ENCODE results near the gene TTC6. TPM values are rescaled to one million over a fixed set of nuclear protein-coding genes. Genes with fewer than 3 reads are reported as not detected.

The TTC6 gene
- polyA plus RNA-seq, 2 of the 4 experiments (the other 2 are of a cell fraction): 0.41 to 1.7 TPM

DNA sequence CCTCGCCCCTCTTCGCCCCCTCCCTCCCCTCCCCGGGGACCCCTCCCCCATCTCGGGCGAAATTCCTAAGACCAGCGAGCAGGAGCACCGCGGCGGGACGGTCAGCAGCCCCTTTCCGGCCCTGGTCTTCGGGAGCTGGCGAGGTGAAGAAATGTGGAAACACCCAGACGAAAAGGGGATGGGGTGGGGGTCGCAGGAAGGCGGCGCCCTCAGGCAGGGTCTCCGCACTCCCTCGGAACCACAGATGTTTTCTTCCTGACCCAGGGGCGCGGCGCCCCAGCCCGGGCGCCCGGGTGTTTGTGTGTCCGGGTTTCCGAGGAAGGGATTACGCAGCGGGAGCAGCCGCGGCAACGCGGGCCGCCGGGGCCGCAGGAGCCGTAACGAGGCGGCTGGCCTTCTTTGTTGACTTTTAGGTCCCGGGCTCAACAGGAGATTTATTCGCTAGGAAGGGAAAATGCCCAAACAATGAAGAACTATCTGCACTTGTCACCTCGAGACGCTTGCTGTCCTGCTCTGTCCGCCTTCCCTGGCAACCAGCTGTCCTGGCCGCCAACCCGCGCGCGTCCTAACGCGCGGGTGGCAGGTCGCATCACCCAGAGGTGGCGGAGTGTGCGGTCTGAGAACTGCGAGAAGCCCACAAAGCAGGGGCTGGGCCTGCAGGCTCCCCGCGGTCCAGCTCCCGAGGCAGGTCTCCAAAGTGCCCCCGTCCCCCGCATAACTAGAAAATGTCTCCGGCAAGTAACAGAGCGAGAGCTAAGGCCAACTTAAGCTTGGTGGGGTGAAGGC is 7.4 kb upstream of the TTC6 start:
- Histone ChIP-seq H3K27ac (peak overlapping the region; percentile 84 to 89), H3K9me3 (no peaks in the 10 kb centered on the region), H3K4me3 (peak overlapping the region; percentile 60), H3K4me2 (peak overlapping the region; percentile 95), H3K4me1 (peaks cover 21% of the 10 kb centered on the region)
- ChIA-PET POLR2A (no interaction called here), CTCF (interaction anchor here (1.3 to 2.1 kb wide), 2 partner anchors 342 to 357 kb away, joined by 7 to 8 read pairs; no protein-coding TSS in a partner anchor)
- WGBS (ENCODE audit: missing lambda C conversion rate): 5% methylated on average over 30 of the region's 63 CpGs
- ATAC-seq: peak; percentile 4 to 13; a peak in 3 of 6 replicates
- no peak for FAIRE-seq
- peak in 1 of 2 experiments; percentile 61 for DNase-seq (ENCODE audit: low read depth in 1 of 2, low spot score in 1 of 2)
- TF ChIP-seq HDAC2 (IDR thresholded peaks at IDR 0.05): no peak
- no peak for TF ChIP-seq GATA3 (IDR thresholded peaks at IDR 0.05; ENCODE audit: borderline replicate concordance)
- peak; percentile 30 to 41; a peak in 1 of 5 replicates for TF ChIP-seq JUN (IDR thresholded peaks at IDR 0.05)
- TF ChIP-seq BHLHE40 (IDR thresholded peaks at IDR 0.05; ENCODE audit: low read depth, low read length): no peak
- peak; percentile 30; the same call in 1 of the 2 replicates for TF ChIP-seq RNF2 (IDR thresholded peaks at IDR 0.05; ENCODE audit: borderline replicate concordance, low read depth)

DNA sequence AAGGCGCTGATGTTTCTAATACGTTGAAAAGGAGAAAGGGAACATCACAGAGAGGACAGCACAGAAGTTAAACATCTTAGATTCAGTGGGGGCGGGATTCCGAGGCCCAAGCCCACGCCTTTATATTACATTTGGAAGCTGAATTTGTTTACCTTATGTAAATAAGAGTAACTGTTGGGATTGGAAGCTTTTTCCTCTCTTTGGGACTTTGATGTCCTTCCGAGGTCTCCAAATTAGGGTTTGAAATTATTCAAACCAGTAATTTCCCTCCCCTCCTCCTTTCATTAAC is 6.8 kb upstream of the TTC6 start:
- peak overlapping the region; percentile 95 for H3K4me2 ChIP-seq
- H3K4me3 ChIP-seq: peak overlapping the region; percentile 60
- ChIA-PET POLR2A (no interaction called here), CTCF (interaction anchor here (1.3 to 2.1 kb wide), 3 partner anchors 339 to 358 kb away, joined by 3 to 8 read pairs (median 7); no protein-coding TSS in a partner anchor)
- no peak for DNase-seq (ENCODE audit: low read depth in 1 of 2, low spot score in 1 of 2)
- ATAC-seq: peak in 1 of 2 experiments; percentile 4; a peak in 3 of 6 replicates
- TF ChIP-seq HOXB5 (CRISPR knock-in tag; IDR thresholded peaks at IDR 0.05): no peak
- FAIRE-seq: no peak
- H3K27ac ChIP-seq: peak overlapping the region; percentile 84 to 89
- H3K9me3 ChIP-seq: no peaks in the 10 kb centered on the region
- H3K4me1 ChIP-seq: peaks cover 21% of the 10 kb centered on the region
- 21% methylated on average over 6 of the region's 6 CpGs for whole genome bisulfite sequencing (ENCODE audit: missing lambda C conversion rate)

GRCh38 chr14:37588956-37589714 is 6.3 kb upstream of the TTC6 start:
- Histone ChIP-seq H3K27ac (peak overlapping the region; percentile 84 to 89), H3K9me3 (no peaks in the 10 kb centered on the region), H3K4me1 (peaks cover 21% of the 10 kb centered on the region), H3K4me2 (peak overlapping the region; percentile 95), H3K4me3 (peak overlapping the region; percentile 60; the same call in 2 of the 3 replicates)
- ChIA-PET CTCF (interaction anchor here (0.7 to 2.1 kb wide), 5 partner anchors 142 to 358 kb away, joined by 3 to 8 read pairs (median 3); no protein-coding TSS in a partner anchor), POLR2A (interaction anchor here (0.5 kb wide), 1 partner anchor 63 kb away, joined by 3 read pairs; no protein-coding TSS in a partner anchor)
- TF ChIP-seq RARB (CRISPR knock-in tag; IDR thresholded peaks at IDR 0.05): no peak
- no peak for TF ChIP-seq HDAC2 (IDR thresholded peaks at IDR 0.05)
- TF ChIP-seq, protein P1, sequence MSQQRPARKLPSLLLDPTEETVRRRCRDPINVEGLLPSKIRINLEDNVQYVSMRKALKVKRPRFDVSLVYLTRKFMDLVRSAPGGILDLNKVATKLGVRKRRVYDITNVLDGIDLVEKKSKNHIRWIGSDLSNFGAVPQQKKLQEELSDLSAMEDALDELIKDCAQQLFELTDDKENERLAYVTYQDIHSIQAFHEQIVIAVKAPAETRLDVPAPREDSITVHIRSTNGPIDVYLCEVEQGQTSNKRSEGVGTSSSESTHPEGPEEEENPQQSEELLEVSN (IDR thresholded peaks at IDR 0.05; ENCODE audit: borderline replicate concordance, low read depth): no peak
- TF ChIP-seq HOXB13 (CRISPR knock-in tag; IDR thresholded peaks at IDR 0.05; ENCODE audit: low read depth): no peak
- no peak for TF ChIP-seq GATA3 (IDR thresholded peaks at IDR 0.05; ENCODE audit: borderline replicate concordance)
- no peak for TF ChIP-seq CBX2 (IDR thresholded peaks at IDR 0.05; ENCODE audit: borderline replicate concordance, low read depth)
- no peak for TF ChIP-seq NFE2L2 (conservative IDR thresholded peaks at IDR 0.05; ENCODE audit: low read length)
- TF ChIP-seq RAD21 (conservative IDR thresholded peaks at IDR 0.05 in 1 of 2, IDR thresholded peaks at IDR 0.05 in 1 of 2): no peak
- DNase-seq (ENCODE audit: low read depth in 1 of 2, low spot score in 1 of 2) (peak in 1 of 2 experiments; percentile 52), FAIRE-seq (no peak), ATAC-seq (no peak)
- WGBS (ENCODE audit: missing lambda C conversion rate): 38% methylated on average over 16 of the region's 16 CpGs

GRCh38 chr14:37589715-37590427 is 5.6 kb upstream of the TTC6 start:
- ATAC-seq (no peak), DNase-seq (ENCODE audit: low read depth in 1 of 2, low spot score in 1 of 2) (no peak), FAIRE-seq (no peak)
- Histone ChIP-seq H3K4me3 (peak overlapping the region; percentile 60), H3K4me1 (peaks cover 21% of the 10 kb centered on the region), H3K9me3 (no peaks in the 10 kb centered on the region), H3K27ac (peak overlapping the region; percentile 29 to 84; a peak in 4 of 6 replicates), H3K4me2 (peak overlapping the region; percentile 95)
- CTCF ChIA-PET: interaction anchor here (0.7 to 2.1 kb wide), 4 partner anchors 143 to 359 kb away, joined by 3 to 8 read pairs (median 3); no protein-coding TSS in a partner anchor
- 37% methylated on average over 6 of the region's 6 CpGs for WGBS (ENCODE audit: missing lambda C conversion rate)
- POLR2A ChIA-PET: interaction anchor here (0.5 kb wide), 1 partner anchor 64 kb away, joined by 3 read pairs; no protein-coding TSS in a partner anchor
- TF ChIP-seq EHMT2 (IDR thresholded peaks at IDR 0.05; ENCODE audit: low read depth) (no peak), ATOH8 (CRISPR knock-in tag; IDR thresholded peaks at IDR 0.05; ENCODE audit: low read depth) (no peak), HOXA7 (CRISPR knock-in tag; IDR thresholded peaks at IDR 0.05) (no peak), RAD21 (conservative IDR thresholded peaks at IDR 0.05 in 1 of 2, IDR thresholded peaks at IDR 0.05 in 1 of 2) (no peak), MAZ (IDR thresholded peaks at IDR 0.05; ENCODE audit: borderline replicate concordance, low read depth, low read length) (no peak), HOXB5 (CRISPR knock-in tag; IDR thresholded peaks at IDR 0.05) (no peak), ESRRA (IDR thresholded peaks at IDR 0.05; ENCODE audit: borderline replicate concordance, low read length) (no peak), FOSL2 (IDR thresholded peaks at IDR 0.05) (no peak), FOSL2 (CRISPR knock-in tag; IDR thresholded peaks at IDR 0.05) (no peak)
- TF ChIP-seq, protein P1 (IDR thresholded peaks at IDR 0.05; ENCODE audit: borderline replicate concordance, low read depth): no peak
- TF ChIP-seq, protein P2, sequence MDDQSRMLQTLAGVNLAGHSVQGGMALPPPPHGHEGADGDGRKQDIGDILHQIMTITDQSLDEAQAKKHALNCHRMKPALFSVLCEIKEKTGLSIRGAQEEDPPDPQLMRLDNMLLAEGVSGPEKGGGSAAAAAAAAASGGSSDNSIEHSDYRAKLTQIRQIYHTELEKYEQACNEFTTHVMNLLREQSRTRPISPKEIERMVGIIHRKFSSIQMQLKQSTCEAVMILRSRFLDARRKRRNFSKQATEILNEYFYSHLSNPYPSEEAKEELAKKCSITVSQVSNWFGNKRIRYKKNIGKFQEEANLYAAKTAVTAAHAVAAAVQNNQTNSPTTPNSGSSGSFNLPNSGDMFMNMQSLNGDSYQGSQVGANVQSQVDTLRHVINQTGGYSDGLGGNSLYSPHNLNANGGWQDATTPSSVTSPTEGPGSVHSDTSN (IDR thresholded peaks at IDR 0.05): no peak
- TF ChIP-seq, protein P3, sequence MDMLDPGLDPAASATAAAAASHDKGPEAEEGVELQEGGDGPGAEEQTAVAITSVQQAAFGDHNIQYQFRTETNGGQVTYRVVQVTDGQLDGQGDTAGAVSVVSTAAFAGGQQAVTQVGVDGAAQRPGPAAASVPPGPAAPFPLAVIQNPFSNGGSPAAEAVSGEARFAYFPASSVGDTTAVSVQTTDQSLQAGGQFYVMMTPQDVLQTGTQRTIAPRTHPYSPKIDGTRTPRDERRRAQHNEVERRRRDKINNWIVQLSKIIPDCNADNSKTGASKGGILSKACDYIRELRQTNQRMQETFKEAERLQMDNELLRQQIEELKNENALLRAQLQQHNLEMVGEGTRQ (IDR thresholded peaks at IDR 0.05): no peak
